22Rv1 (cell line): Measurements from ENCODE around the gene FAM83G.
"Not testable (repeated sequence)": the region's sequence is repeated elsewhere in the genome, so short reads cannot be mapped to it uniquely, and the experiment has no call there.

ENCODE experiments used
- H3K27ac ChIP-seq: fragments of 450-650 bp; 2 replicates; pipeline ENCODE4 v1.5.1; 2017
- CTCF ChIP-seq: fragments of 450-650 bp; IDR thresholded peaks from 2 replicates; pipeline ENCODE4 v1.5.1; 2017; ENCODE audit warnings: mild to moderate bottlenecking
- ZFX ChIP-seq: fragments of 450-650 bp; IDR thresholded peaks from 2 replicates; pipeline ENCODE4 v1.6.1; 2017; ENCODE audit warnings: antibody characterized with exemption, borderline replicate concordance

The FAM83G gene

GRCh38 chr17:19004421-19005136 lies at the start of gene FAM83G:
TSS of gene FAM83G (minus strand) at chr17:19004764. CDS start at chr17:19004041, 723 bp downstream.
- TF ChIP-seq CTCF (no peak), ZFX (no peak)
- no peak within 1 kb of the TSS for H3K27ac ChIP-seq

GRCh38 chr17:19048826-19049225 lies 44.3 kb upstream of the FAM83G start:
- H3K27ac ChIP-seq, result not testable (repeated sequence)

GRCh38 chr17:19047510-19047909 lies 42.9 kb upstream of the FAM83G start:
- H3K27ac ChIP-seq, result not testable (repeated sequence)

GRCh38 chr17:19046782-19047375 lies 42.3 kb upstream of the FAM83G start, which contains the start of gene GRAP:
TSS of gene GRAP (minus strand) at chr17:19046957. CDS start at chr17:19046926, 31 bp downstream.
- H3K27ac ChIP-seq, result not testable (repeated sequence)

GRCh38 chr17:19044643-19045042 lies 40.1 kb upstream of the FAM83G start:
- not testable (repeated sequence) for H3K27ac ChIP-seq

- H3K27ac ChIP-seq, result not testable (repeated sequence)
Observed at GRCh38 chr17:19043032-19043431, 38.5 kb upstream of the FAM83G start.

- not testable (repeated sequence) for H3K27ac ChIP-seq
Observed at GRCh38 chr17:19042369-19042768, 37.8 kb upstream of the FAM83G start.

- H3K27ac ChIP-seq, result not testable (repeated sequence)
Observed at GRCh38 chr17:19041871-19042270, 37.3 kb upstream of the FAM83G start.

GRCh38 chr17:19040350-19040749 lies 35.8 kb upstream of the FAM83G start:
- H3K27ac ChIP-seq, result not testable (repeated sequence)

GRCh38 chr17:19038730-19039129 lies 34.2 kb upstream of the FAM83G start:
- H3K27ac ChIP-seq, result not testable (repeated sequence)

- not testable (repeated sequence) for H3K27ac ChIP-seq
Observed at GRCh38 chr17:19038007-19038406, 33.4 kb upstream of the FAM83G start.

GRCh38 chr17:19037547-19037946 lies 33.0 kb upstream of the FAM83G start:
- H3K27ac ChIP-seq, result not testable (repeated sequence)

GRCh38 chr17:19036186-19036585 lies 31.6 kb upstream of the FAM83G start:
- H3K27ac ChIP-seq, result not testable (repeated sequence)

- not testable (repeated sequence) for H3K27ac ChIP-seq
Observed at GRCh38 chr17:19032377-19032988, 27.9 kb upstream of the FAM83G start.

- not testable (repeated sequence) for H3K27ac ChIP-seq
Observed at GRCh38 chr17:19031729-19032128, 27.2 kb upstream of the FAM83G start.

- H3K27ac ChIP-seq, result not testable (repeated sequence)
Observed at GRCh38 chr17:19030771-19031449, 26.3 kb upstream of the FAM83G start.

- not testable (repeated sequence) for H3K27ac ChIP-seq
Observed at GRCh38 chr17:19029740-19030139, 25.2 kb upstream of the FAM83G start.

- not testable (repeated sequence) for H3K27ac ChIP-seq
Observed at GRCh38 chr17:19028671-19029070, 24.1 kb upstream of the FAM83G start.
